ENCODE data around the gene TTC3. TPM values are rescaled to one million over a fixed set of nuclear protein-coding genes. Genes with fewer than 3 reads are reported as not detected.

The TTC3 gene
- total RNA-seq, 1 experiment from 2014 or later, result 121 TPM

GRCh38 chr21:37059181-37059580, 13.9 kb upstream of the TTC3 start:
- H3K9me2 ChIP-seq (replicated peaks; ENCODE audit: low read length), result no peaks in the 10 kb centered on the region
- no peak for DNase-seq
- no peak overlapping the region for H3K9ac ChIP-seq (ENCODE audit: low read length)
- no peak overlapping the region for H3K4me2 ChIP-seq (ENCODE audit: low read length)
- no peak overlapping the region for H2AFZ ChIP-seq (ENCODE audit: low read length)
- intact Hi-C loops (cut with micrococcal nuclease), result no loop called here
- no peak for ATAC-seq
- ChIA-PET CTCF (interaction anchor here (0.8 kb wide), 1 partner anchor 49 kb away, joined by 3 read pairs; no protein-coding TSS in a partner anchor), POLR2A (ENCODE audit: unreplicated experiment) (no interaction called here)
- peaks cover 16% of the 10 kb centered on the region for H3K4me1 ChIP-seq (ENCODE audit: insufficient read depth, low read length)
- H3K4me3 ChIP-seq (ENCODE audit: low read length), result no peak overlapping the region
- H3F3A ChIP-seq (ENCODE audit: low read length, unreplicated experiment), result no peaks in the 10 kb centered on the region
- no peaks in the 10 kb centered on the region for H3K36me3 ChIP-seq (ENCODE audit: low read depth, low read length)
- H3K27me3 ChIP-seq (ENCODE audit: low read length), result no peaks in the 10 kb centered on the region
- BruUV-seq (replicated peaks), result no TSS peak
- H4K20me1 ChIP-seq (ENCODE audit: low read length), result no peaks in the 10 kb centered on the region
- H3K79me2 ChIP-seq (ENCODE audit: low read length), result no peaks in the 10 kb centered on the region
- no peaks in the 10 kb centered on the region for H3K9me3 ChIP-seq (ENCODE audit: low read length)
- no peak overlapping the region for H3K27ac ChIP-seq (ENCODE audit: low read length)
- TF ChIP-seq EZH2 (IDR thresholded peaks at IDR 0.05; ENCODE audit: low read length, unreplicated experiment), result no peak
- TF ChIP-seq EZH2phosphoT487 (IDR thresholded peaks at IDR 0.05; ENCODE audit: borderline replicate concordance, low read length), result no peak
- no peak for TF ChIP-seq CTCF (conservative IDR thresholded peaks at IDR 0.05; ENCODE audit: low read depth, low read length)

GRCh38 chr21:37060296-37060695, 12.8 kb upstream of the TTC3 start:
- BruUV-seq (replicated peaks), result no TSS peak
- Histone ChIP-seq H3K9ac (ENCODE audit: low read length) (no peak overlapping the region), H3K4me1 (ENCODE audit: insufficient read depth, low read length) (peaks cover 16% of the 10 kb centered on the region), H3K9me3 (ENCODE audit: low read length) (no peaks in the 10 kb centered on the region), H3K79me2 (ENCODE audit: low read length) (no peaks in the 10 kb centered on the region), H2AFZ (ENCODE audit: low read length) (no peak overlapping the region), H3F3A (ENCODE audit: low read length, unreplicated experiment) (no peaks in the 10 kb centered on the region), H3K36me3 (ENCODE audit: low read depth, low read length) (peaks cover 5% of the 10 kb centered on the region; the same call in 1 of the 2 replicates), H3K4me2 (ENCODE audit: low read length) (peak overlapping the region; percentile 44), H3K9me2 (replicated peaks; ENCODE audit: low read length) (no peaks in the 10 kb centered on the region), H3K27me3 (ENCODE audit: low read length) (no peaks in the 10 kb centered on the region), H4K20me1 (ENCODE audit: low read length) (no peaks in the 10 kb centered on the region), H3K27ac (ENCODE audit: low read length) (peak overlapping the region; percentile 68), H3K4me3 (ENCODE audit: low read length) (no peak overlapping the region)
- DNase-seq, result peak; percentile 97
- ATAC-seq, result peak; percentile 100
- CTCF ChIA-PET, result interaction anchor here (0.5 to 1.1 kb wide), 3 partner anchors 73 to 151 kb away, joined by 3 to 6 read pairs (median 4); no protein-coding TSS in a partner anchor
- intact Hi-C loops (cut with micrococcal nuclease), result loop anchor here (1.0 kb wide), 1 partner anchor 27 kb away; no protein-coding TSS in a partner anchor
- POLR2A ChIA-PET (ENCODE audit: unreplicated experiment), result interaction anchor here (0.6 kb wide), 1 partner anchor 382 kb away, joined by 5 read pairs; no protein-coding TSS in a partner anchor
- TF ChIP-seq EZH2 (IDR thresholded peaks at IDR 0.05; ENCODE audit: low read length, unreplicated experiment) (no peak), CTCF (conservative IDR thresholded peaks at IDR 0.05; ENCODE audit: low read depth, low read length) (peak; percentile 34; the same call in 1 of the 2 replicates)

- no peak for ATAC-seq
- Histone ChIP-seq H3K4me3 (ENCODE audit: low read length) (no peak overlapping the region), H2AFZ (ENCODE audit: low read length) (no peak overlapping the region), H3K4me1 (ENCODE audit: insufficient read depth, low read length) (peaks cover 16% of the 10 kb centered on the region), H3K27ac (ENCODE audit: low read length) (no peak overlapping the region), H3K27me3 (ENCODE audit: low read length) (no peaks in the 10 kb centered on the region), H3K79me2 (ENCODE audit: low read length) (no peaks in the 10 kb centered on the region), H3K36me3 (ENCODE audit: low read depth, low read length) (peaks cover 9% of the 10 kb centered on the region; the same call in 1 of the 2 replicates), H4K20me1 (ENCODE audit: low read length) (no peaks in the 10 kb centered on the region), H3F3A (ENCODE audit: low read length, unreplicated experiment) (no peaks in the 10 kb centered on the region), H3K9me3 (ENCODE audit: low read length) (no peaks in the 10 kb centered on the region), H3K9ac (ENCODE audit: low read length) (no peak overlapping the region), H3K4me2 (ENCODE audit: low read length) (no peak overlapping the region), H3K9me2 (replicated peaks; ENCODE audit: low read length) (no peaks in the 10 kb centered on the region)
- BruUV-seq (replicated peaks), result no TSS peak
- DNase-seq, result no peak
- TF ChIP-seq CTCF (conservative IDR thresholded peaks at IDR 0.05; ENCODE audit: low read depth, low read length) (no peak), EZH2 (IDR thresholded peaks at IDR 0.05; ENCODE audit: low read length, unreplicated experiment) (no peak), EZH2phosphoT487 (IDR thresholded peaks at IDR 0.05; ENCODE audit: borderline replicate concordance, low read length) (no peak)
- ChIA-PET POLR2A (ENCODE audit: unreplicated experiment) (interaction anchor here (0.6 kb wide), 1 partner anchor 52 kb away, joined by 4 read pairs; no protein-coding TSS in a partner anchor), CTCF (interaction anchor here (0.6 kb wide), 1 partner anchor 21 kb away, joined by 3 read pairs; no protein-coding TSS in a partner anchor)
- intact Hi-C loops (cut with micrococcal nuclease), result no loop called here
Observed at GRCh38 chr21:37061926-37062592, 11.0 kb upstream of the TTC3 start.
